HG03097 (cell line): ENCODE data around the gene OR52K2.
A peak's percentile ranks its signal among the peaks of the same experiment; 100 is the strongest.
"Not testable (repeated sequence)": the region's sequence is repeated elsewhere in the genome, so short reads cannot be mapped to it uniquely, and the experiment has no call there.

ENCODE experiments used
- ATAC-seq: cut with Tn5 transposase; IDR thresholded peaks from one replicate; pipeline ENCODE4 v1.9.1; 2021; ENCODE audit not compliant: unreplicated experiment, low FRiP score

Gene OR52K2

GRCh38 chr11:4448995-4449394 is at the start of gene OR52K2:
TSS of gene OR52K2 (plus strand) at chr11:4449295. CDS start at chr11:4449340, 45 bp downstream.
- ATAC-seq, result no peak

DNA sequence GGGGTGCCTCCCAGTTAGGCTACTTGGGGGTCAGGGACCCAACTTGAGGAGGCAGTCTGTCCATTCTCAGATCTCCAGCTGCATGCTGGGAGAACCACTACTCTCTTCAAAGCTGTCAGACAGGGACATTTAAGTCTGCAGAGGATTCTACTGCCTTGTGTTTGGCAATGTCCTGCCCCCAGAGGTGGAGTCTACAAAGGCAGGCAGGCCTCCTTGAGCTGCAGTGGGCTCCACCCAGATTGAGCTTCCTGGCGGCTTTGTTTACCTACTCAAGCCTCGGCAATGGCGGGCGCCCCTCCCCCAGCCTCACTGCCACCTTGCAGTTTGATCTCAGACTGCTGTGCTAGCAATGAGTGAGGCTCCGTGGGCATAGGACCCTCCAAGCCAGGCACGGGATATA is 42.9 kb upstream of the OR52K2 start:
- not testable (repeated sequence) for ATAC-seq

DNA sequence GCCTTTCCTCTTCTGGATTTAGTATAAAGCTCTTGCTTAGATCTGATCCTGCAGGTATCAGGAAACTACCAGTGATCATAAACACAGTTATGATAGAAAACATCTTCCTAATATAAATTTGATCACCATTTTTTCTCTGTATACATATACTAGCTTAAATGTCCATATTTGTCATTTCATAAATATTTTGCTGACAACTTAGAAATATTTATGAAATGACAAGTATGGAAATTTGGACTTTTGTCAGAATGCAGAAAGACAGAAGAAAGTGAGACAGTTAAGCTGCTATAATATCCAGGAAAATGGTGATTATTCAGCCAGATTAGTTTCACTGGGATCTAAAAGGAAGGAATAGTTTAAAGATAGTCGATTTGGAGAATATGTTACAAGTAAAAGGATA is 32.8 kb upstream of the OR52K2 start:
- no peak for ATAC-seq

DNA sequence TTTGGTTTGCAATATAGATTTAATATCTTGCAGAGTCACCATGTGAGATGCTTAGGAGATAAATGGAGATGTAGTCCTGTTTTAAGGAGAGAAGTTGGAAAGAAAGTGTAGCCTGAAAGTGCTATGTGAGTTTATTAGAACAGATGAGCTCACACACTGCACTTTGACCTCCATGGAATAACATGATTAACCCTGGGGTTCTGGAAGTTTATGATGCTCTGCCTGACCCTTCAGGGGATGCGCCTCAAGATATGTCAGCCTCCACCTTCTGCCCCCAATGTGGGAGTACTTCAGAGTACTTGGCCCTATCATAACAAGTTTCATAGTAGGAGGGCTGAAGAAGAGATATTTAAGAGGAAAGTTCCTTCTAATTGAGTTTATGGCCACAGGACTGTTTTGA is 32.3 kb upstream of the OR52K2 start:
- ATAC-seq, result no peak

DNA sequence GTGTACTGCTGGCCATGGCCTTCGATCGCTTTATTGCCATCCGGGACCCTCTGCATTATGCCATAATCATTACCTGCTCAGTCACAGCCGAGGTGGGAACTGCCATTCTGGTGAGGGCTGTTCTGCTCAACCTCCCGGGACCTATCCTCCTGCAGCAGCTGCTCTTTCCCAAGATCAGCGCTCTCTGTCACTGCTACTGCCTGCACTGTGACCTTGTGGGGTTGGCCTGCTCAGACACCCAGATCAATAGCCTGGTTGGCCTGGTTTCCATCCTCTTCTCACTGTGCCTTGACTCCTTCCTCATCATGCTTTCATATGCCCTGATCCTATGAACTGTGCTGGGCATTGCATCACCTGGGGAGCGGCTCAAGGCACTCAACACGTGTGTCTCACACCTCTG is 30.7 kb upstream of the OR52K2 start:
- no peak for ATAC-seq

DNA sequence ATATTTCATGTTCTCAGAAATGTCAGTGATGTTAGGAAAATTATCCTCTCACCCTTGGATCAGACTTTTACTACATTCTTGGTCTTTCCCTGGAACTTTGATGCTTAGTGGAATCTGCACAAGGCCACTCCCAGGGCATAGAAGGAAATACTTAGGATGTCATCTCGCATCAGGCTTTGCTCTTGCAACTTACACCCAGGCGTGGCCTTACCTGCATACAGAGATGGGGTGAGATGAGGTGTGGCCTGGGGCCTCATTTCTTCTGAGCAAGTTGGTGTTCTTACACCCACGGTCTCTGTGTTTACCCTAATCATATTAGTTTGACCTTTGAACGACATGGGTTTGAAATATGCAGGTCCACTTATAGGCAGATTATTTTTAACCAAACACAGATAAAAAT is 19.0 kb upstream of the OR52K2 start:
- no peak for ATAC-seq

GRCh38 chr11:4433856-4434255 is 15.2 kb upstream of the OR52K2 start:
- ATAC-seq, result no peak

DNA sequence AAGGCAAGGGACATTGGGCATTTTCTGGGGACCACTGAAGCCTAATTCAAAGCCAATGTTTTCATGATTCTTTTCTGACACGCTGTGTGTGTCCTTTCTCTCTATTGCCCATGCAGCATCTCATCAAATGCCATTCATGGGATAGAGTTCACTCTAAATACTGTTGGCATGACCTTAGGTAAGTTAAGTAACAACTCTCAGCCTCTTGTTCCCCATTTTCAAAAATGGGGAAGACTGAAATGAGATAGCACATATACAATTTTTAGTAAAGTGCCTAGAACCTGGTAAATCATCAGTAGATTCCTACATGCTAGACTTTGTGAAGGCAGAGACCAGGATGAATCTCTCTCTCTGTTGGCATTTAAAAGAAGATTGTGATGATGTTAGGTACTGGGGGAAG is 12.7 kb upstream of the OR52K2 start:
- ATAC-seq, result no peak

DNA sequence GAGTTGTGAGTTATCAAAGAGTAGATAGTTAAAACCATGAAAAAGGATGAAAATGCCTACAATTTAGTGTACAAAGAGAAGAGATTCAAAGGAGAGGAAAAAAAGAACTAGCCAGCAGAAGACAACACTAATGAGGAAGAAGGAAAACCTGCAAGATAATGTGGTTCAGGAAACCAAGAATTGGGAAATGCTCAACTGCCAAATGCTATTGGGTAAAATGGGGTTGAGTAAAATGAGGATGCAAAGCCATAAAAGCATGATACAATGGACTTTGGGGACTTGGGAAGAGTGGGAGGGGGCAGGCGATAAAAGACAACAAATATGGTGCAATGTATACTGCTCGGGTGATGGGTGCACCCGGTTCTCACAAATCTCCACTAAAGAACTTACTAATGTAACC is 7.6 kb upstream of the OR52K2 start:
- no peak for ATAC-seq

DNA sequence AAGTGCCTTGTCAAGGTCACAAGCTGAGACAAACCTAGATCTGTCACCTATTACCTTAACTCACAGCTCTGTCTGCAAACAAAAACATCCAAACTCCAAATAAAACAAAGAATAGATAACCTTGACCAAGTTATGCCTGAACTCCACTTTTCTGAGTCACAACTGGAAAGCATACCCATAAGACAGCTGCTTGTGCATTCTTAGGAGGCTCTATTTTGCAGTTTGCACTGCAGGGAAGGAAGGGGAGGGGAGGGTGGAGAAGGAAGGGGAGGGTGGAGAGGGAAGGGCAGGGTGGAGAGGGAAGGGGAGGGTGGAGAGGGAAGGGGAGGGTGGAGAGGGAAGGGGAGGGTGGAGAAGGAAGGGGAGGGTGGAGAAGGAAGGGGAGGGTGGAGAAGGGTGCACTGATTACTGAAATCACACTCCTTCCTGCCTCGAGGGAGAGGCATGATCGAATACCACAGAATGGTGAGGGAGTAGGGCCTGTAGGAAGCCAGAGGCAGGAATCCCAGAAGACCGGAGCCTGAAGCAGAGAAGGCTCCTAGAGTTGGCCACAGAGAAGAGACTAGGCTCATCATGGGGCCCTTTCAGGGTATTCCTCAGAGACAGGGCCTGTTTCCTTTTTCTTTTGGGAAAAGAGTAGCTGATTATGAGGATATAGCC is 5.7 kb upstream of the OR52K2 start:
- ATAC-seq, result no peak

DNA sequence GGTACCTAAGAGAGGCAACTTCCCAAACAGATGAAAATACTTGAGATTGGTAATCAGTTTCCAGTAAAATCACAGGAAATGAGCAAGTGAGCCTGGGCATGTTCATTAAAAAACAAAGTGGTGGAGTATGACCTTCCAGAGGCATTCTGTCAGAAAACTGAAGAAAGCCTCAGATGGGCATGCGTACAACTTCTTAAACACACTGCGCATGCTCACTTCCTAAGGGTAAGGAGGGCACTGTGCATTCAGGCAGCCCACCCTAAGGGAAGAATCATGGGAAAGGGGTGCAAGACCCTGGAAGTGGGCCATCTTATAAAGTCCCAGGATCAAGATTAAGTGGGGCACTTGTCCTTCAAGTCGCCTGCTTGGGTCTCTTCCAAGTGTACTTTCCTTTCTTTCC is 4.0 kb downstream of the OR52K2 start:
- ATAC-seq, result no peak

DNA sequence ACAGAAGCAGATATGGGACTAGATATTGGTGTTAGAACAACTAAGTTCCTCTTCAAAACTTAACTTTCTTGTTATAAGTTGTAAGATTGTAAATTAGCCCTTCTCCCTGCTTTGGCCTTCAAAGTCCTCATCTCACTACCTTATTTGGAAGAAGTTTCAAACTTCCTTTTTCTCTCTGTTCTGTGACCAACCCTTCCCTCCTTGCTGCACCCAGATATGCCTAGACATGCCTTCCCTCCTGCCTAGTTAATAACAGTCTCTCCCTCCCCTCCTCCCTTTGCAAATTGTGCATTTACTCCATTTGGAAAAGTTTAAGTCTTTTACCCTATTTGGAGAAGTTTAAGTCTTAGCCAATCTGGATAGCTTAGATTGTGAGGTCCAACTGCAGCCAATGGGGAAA is 4.9 kb downstream of the OR52K2 start:
- ATAC-seq, result no peak

DNA sequence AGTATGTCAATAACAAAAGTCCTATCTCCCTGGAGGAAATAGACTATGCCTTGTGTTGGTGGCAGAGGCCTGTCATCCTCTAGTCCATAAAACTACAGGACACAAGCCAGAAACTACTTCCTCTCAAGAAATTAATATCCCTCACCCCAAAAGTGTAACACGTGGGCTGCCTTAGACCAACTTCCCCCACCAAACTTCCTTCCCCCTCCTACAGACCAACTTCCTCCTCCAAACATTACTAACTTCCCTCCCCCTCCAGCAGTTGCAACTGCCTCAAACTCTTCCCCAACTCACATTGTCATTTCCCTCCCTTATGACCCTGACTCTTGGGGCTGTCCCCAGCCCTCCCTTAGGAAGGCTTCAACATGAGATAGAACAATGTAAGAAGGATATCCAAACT is 6.3 kb downstream of the OR52K2 start:
- no peak for ATAC-seq

DNA sequence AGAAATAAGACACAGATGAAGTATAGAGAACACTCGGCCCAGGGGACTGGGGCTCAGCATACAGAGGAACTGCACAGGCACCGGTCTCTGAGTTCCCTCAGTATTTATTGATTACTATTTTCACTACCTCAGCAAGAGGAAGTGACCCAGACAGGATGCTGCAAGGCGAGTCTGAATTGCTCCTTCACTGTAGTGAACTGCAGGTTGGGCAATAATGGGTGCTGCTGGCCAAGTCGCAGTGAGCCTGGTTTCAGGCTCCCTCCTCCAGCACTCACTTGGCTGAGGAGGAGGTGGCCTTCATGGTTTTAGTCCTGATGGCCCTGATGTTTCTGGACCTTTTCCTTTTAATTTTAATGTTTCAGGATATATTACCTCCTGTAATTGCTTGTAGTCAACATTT is 10.4 kb downstream of the OR52K2 start:
- peak; percentile 96 for ATAC-seq

DNA sequence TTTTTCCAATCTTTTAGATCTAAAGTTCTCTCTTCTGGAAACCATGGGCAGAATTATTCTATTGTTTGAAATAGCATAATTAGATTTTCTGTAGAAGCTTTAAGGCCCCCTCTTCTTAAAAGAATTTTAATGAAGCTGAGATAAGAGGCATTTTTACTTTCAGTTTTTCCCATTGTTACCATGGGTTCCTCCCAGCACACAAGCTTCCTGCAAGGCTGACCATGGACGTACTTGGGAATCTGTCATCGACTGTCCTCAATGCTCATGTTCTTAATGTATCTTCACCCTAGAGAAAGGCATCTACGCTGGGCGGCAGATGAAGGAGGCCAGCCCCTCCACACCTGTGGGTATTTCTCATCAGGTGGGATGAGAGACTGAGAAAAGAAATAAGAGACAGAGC is 11.1 kb downstream of the OR52K2 start:
- no peak for ATAC-seq

DNA sequence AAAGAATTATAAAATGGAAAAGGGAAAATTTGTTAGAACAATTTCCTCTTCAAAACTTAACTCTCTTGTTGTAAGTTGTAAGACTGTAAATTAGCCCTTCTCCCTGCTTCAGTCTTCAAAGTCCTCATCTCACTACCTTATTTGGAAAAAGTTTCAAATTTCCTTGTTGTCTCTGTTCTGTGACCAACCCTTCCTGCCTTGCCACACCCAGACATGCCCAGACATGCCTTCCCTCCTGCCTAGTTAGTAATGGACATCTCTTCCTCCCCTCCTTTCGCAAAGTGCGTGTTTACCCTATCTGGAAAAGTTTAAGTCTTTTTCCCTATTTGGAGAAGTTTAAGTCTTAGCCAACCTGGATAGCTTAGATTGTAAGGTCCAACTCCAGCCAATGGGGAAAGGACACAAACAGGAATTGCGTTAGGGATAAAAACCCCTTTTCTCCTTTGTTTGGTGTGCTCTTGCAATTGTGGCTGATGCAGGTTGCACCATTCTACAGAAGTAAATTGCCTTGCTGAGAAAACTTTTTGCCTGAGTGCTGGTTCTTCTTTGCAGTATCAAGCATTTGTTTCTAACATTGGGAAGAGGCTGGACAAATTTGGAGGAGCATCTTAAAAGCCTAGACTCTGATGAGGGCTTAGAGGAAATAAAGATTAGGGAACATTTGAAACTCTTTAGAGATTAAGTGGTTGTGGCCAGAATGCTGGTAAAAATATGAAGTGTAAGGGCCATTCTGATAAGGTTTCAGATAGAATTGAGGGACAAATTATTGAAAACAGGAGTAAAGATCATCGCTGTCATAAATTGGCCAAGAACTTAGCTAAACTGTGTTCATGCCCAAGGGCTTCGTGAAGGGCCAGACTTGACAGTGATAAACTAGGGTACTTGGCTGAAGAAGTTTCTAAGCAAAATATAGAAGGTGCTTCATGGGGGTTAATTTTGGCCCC is 15.4 kb downstream of the OR52K2 start:
- no peak for ATAC-seq

DNA sequence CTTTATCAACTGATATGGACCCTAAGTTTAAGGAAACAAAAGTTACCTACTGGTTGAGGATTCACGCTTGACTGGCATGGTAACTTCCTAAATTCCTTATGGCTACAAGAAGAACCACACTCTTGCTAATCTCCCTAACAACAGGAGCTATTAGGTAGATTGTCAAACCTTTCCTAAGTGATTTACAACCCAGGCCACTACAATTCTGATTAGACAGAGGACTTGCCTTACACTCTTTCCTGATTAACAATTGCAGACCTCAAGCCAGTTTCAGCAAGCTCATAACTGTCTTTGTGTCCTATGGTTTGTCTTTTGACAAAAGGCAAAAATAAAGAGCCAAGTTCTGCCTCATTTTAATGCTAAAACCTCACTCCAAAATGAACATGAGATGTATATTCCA is 16.3 kb downstream of the OR52K2 start:
- ATAC-seq, result no peak

GRCh38 chr11:4466131-4466870 is 17.2 kb downstream of the OR52K2 start:
- no peak for ATAC-seq

DNA sequence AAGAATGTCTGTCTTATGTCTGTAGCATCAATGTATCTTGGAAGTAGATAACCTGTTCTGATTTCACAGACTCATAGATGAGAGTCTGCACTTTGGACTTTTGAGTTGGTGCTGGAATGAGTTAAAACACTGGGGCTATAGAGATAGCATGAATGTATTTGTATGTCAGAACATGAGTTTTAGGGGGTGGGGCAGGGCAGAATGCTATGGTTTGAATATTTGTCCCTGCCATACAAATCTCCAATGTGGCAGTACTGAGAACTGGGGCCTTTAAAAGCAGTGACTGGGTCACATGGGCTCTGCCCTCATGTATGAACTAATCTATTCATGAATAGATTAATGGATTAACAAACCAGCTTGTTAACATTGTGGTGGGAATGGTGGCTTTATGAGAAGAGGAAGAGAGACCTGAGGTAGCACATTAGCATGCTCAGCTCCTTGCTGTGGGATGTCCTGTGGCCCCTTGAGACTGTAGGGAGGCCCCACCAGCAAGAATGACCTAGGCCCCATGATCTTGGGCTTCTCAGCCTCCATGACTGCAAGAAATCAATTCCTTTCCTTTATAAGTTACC is 17.9 kb downstream of the OR52K2 start:
- ATAC-seq, result peak; percentile 72

DNA sequence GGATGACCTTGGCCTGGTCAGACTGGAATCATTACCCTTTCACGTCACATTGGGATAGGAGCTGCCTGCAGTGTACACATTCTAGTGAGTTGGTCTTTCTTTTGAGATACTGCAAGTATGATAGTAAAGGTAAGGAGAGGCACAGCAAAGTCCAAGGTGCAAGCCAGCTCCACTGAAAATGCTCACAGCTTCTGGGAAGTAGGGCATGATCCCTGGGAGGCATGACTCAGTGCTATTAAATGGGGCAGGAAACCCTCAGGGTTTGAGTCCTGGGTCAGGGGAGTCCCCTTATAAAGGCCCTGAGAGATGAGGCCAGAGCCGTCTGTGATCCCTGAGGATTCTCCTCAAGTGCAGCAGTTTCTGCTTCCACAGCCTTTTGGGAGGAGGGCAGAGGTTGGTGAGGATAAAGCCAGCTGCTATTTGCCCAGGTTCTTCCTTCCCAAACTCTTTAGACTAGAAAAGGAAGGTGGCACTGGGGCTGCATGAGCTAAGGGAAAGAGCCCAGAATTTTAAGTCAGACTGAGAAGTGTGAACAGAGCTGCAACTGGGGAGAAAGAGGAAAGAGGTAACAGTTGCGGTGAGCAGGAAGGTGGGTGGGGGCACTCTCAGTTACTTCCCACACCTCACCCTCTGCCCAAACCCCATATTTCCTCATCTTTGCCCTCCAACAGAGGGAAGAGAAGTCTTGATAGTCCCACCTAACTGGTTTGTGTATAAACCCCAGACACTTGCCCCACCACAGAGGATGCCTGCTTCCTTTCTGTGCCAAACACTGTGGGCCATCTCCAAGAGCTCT is 18.9 kb downstream of the OR52K2 start:
- ATAC-seq, result no peak
